ENCODE data around the gene ST8SIA2. TPM values are rescaled to one million over a fixed set of nuclear protein-coding genes. Genes with fewer than 3 reads are reported as not detected.

Gene ST8SIA2
- total RNA-seq, 1 experiment from 2014 or later: 0.43 TPM

DNA sequence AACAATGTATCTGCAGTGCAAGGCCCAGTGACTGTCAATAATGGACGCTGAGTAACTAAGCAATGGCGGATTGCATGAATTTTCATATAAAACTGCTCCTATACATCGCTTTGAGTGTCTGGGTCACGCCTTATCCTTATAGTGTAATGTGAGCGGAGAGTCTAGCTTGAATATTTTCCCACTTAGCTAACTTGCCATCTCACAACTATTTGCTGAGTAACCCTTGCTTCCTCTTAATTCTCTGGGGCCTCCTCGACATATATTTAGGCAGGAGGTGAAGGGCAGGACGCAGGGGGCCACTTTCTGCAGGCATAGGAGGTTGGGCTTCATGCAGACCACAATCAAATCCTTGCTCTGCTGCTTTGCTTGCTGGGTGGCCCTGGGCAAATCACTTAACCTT is 24.0 kb downstream of the ST8SIA2 start:
- Histone ChIP-seq H3K27ac (ENCODE audit: low read depth, low read length, poor library complexity, severe bottlenecking) (no peak overlapping the region), H3K36me3 (ENCODE audit: insufficient read depth, low read length, poor library complexity, severe bottlenecking) (no peaks in the 10 kb centered on the region), H3K9me3 (ENCODE audit: low read depth, low read length, poor library complexity, severe bottlenecking) (no peaks in the 10 kb centered on the region), H3K4me3 (ENCODE audit: low read depth, low read length, poor library complexity, severe bottlenecking) (no peak overlapping the region), H3K27me3 (replicated peaks; ENCODE audit: insufficient read depth, low read depth, low read length, poor library complexity) (no peaks in the 10 kb centered on the region), H3K4me1 (ENCODE audit: insufficient read depth, low read length, poor library complexity, severe bottlenecking) (no peaks in the 10 kb centered on the region)
- no TSS peak for BruUV-seq (replicated peaks)
- ChIA-PET POLR2A (ENCODE audit: low non-redundant PET) (no interaction called here), CTCF (no interaction called here)
- TF ChIP-seq, protein P1, sequence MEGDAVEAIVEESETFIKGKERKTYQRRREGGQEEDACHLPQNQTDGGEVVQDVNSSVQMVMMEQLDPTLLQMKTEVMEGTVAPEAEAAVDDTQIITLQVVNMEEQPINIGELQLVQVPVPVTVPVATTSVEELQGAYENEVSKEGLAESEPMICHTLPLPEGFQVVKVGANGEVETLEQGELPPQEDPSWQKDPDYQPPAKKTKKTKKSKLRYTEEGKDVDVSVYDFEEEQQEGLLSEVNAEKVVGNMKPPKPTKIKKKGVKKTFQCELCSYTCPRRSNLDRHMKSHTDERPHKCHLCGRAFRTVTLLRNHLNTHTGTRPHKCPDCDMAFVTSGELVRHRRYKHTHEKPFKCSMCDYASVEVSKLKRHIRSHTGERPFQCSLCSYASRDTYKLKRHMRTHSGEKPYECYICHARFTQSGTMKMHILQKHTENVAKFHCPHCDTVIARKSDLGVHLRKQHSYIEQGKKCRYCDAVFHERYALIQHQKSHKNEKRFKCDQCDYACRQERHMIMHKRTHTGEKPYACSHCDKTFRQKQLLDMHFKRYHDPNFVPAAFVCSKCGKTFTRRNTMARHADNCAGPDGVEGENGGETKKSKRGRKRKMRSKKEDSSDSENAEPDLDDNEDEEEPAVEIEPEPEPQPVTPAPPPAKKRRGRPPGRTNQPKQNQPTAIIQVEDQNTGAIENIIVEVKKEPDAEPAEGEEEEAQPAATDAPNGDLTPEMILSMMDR (conservative IDR thresholded peaks at IDR 0.05; ENCODE audit: low read depth, low read length): no peak
- TF ChIP-seq EZH2 (IDR thresholded peaks at IDR 0.05; ENCODE audit: borderline replicate concordance, low read depth, low read length, poor library complexity, severe bottlenecking): no peak
- DNase-seq (ENCODE audit: low spot score): no peak
- intact Hi-C loops (cut with micrococcal nuclease; ENCODE audit: unreplicated experiment): no loop called here

DNA sequence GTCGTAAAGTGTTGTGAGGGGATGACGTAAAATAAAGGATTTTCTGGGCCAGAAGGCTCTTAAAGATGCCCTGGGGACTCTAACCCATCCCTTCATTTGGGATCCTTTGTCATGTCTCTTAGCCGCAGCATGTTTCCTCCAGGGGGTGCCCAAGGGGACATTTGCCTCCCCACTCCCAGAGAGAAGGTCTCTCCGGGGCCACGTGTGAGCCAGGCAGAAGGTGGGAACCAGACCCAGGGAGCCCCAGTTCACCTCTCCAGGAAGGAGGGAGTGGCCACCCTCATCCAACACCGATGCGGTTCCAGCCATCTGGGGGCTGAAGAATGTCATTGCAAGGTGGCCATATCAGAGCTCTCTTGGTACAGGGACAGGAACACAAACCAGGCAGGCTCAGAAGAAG is 25.2 kb downstream of the ST8SIA2 start:
- no peak overlapping the region for H3K27ac ChIP-seq (ENCODE audit: low read depth, low read length, poor library complexity, severe bottlenecking)
- no peaks in the 10 kb centered on the region for H3K4me1 ChIP-seq (ENCODE audit: insufficient read depth, low read length, poor library complexity, severe bottlenecking)
- H3K27me3 ChIP-seq (replicated peaks; ENCODE audit: insufficient read depth, low read depth, low read length, poor library complexity): no peaks in the 10 kb centered on the region
- H3K9me3 ChIP-seq (ENCODE audit: low read depth, low read length, poor library complexity, severe bottlenecking): no peaks in the 10 kb centered on the region
- ChIA-PET CTCF (no interaction called here), POLR2A (ENCODE audit: low non-redundant PET) (no interaction called here)
- H3K4me3 ChIP-seq (ENCODE audit: low read depth, low read length, poor library complexity, severe bottlenecking): no peak overlapping the region
- BruUV-seq (replicated peaks): no TSS peak
- no peaks in the 10 kb centered on the region for H3K36me3 ChIP-seq (ENCODE audit: insufficient read depth, low read length, poor library complexity, severe bottlenecking)
- peak; percentile 14 for DNase-seq (ENCODE audit: low spot score)
- intact Hi-C loops (cut with micrococcal nuclease; ENCODE audit: unreplicated experiment): no loop called here
- no peak for TF ChIP-seq EZH2 (IDR thresholded peaks at IDR 0.05; ENCODE audit: borderline replicate concordance, low read depth, low read length, poor library complexity, severe bottlenecking)
- TF ChIP-seq, protein P1 (conservative IDR thresholded peaks at IDR 0.05; ENCODE audit: low read depth, low read length): no peak

DNA sequence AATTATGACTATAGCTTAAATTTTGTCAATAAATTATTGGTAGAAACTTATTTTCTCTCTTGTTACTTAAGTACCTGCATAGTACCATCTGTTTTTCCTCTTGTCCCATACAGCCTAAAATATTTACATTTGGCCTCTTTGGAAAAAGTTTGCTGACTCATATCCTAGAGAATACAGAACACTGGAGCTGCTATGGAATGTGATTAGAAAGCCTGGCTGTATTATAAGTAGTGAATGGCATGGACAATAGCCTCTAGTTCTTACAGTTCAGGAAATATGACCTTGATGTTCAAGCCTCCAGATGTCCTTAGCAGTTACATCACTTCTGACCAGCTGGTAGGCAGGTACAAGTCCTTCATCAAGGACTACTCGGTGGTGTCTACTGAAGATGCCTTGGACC is 28.3 kb downstream of the ST8SIA2 start:
- ChIA-PET CTCF (interaction anchor here (0.5 kb wide), 1 partner anchor 1242 kb away, joined by 4 read pairs; no protein-coding TSS in a partner anchor), POLR2A (ENCODE audit: low non-redundant PET) (no interaction called here)
- no peak overlapping the region for H3K27ac ChIP-seq (ENCODE audit: low read depth, low read length, poor library complexity, severe bottlenecking)
- no TSS peak for BruUV-seq (replicated peaks)
- no peaks in the 10 kb centered on the region for H3K4me1 ChIP-seq (ENCODE audit: insufficient read depth, low read length, poor library complexity, severe bottlenecking)
- no peaks in the 10 kb centered on the region for H3K9me3 ChIP-seq (ENCODE audit: low read depth, low read length, poor library complexity, severe bottlenecking)
- no peak for TF ChIP-seq EZH2 (IDR thresholded peaks at IDR 0.05; ENCODE audit: borderline replicate concordance, low read depth, low read length, poor library complexity, severe bottlenecking)
- TF ChIP-seq, protein P1 (conservative IDR thresholded peaks at IDR 0.05; ENCODE audit: low read depth, low read length): no peak
- intact Hi-C loops (cut with micrococcal nuclease; ENCODE audit: unreplicated experiment): no loop called here
- no peaks in the 10 kb centered on the region for H3K27me3 ChIP-seq (replicated peaks; ENCODE audit: insufficient read depth, low read depth, low read length, poor library complexity)
- H3K36me3 ChIP-seq (ENCODE audit: insufficient read depth, low read length, poor library complexity, severe bottlenecking): no peaks in the 10 kb centered on the region
- no peak overlapping the region for H3K4me3 ChIP-seq (ENCODE audit: low read depth, low read length, poor library complexity, severe bottlenecking)
- no peak for DNase-seq (ENCODE audit: low spot score)

Data from A673 (cell line).